Measurements from ENCODE around the gene TMEM203. TPM values are rescaled to one million over a fixed set of nuclear protein-coding genes. Genes with fewer than 3 reads are reported as not detected.
A peak's percentile ranks its signal among the peaks of the same experiment; 100 is the strongest.

TMEM203 gene
- total RNA-seq, 1 experiment from 2014 or later = 50.6 TPM

- no peak for TF ChIP-seq RORB (CRISPR knock-in tag; IDR thresholded peaks at IDR 0.05)
- no peak for TF ChIP-seq TEAD4 (CRISPR knock-in tag; IDR thresholded peaks at IDR 0.05)
These were observed 23.1 kb upstream of the TMEM203 start (continued) for GRCh38 chr9:137228506-137228967.

- TF ChIP-seq MYBL2 (CRISPR knock-in tag; IDR thresholded peaks at IDR 0.05) (no peak), ATF2 (CRISPR knock-in tag; IDR thresholded peaks at IDR 0.05; ENCODE audit: borderline replicate concordance, low read depth) (no peak), NFYB (CRISPR knock-in tag; conservative IDR thresholded peaks at IDR 0.05; ENCODE audit: low read depth) (no peak), ARID4B (CRISPR knock-in tag; IDR thresholded peaks at IDR 0.05; ENCODE audit: borderline replicate concordance) (no peak), CDX4 (CRISPR knock-in tag; IDR thresholded peaks at IDR 0.05; ENCODE audit: borderline replicate concordance) (no peak), GABPB1 (CRISPR knock-in tag; IDR thresholded peaks at IDR 0.05) (no peak), ZNF219 (CRISPR knock-in tag; IDR thresholded peaks at IDR 0.05; ENCODE audit: borderline replicate concordance) (no peak), NR3C1 (CRISPR knock-in tag; conservative IDR thresholded peaks at IDR 0.05; ENCODE audit: low read depth) (no peak), IRF1 (CRISPR knock-in tag; IDR thresholded peaks at IDR 0.05) (no peak), PRDM15 (CRISPR knock-in tag; IDR thresholded peaks at IDR 0.05) (no peak), ESRRA (CRISPR knock-in tag; IDR thresholded peaks at IDR 0.05; ENCODE audit: borderline replicate concordance) (no peak), ZNF317 (CRISPR knock-in tag; IDR thresholded peaks at IDR 0.05; ENCODE audit: borderline replicate concordance, low read depth) (no peak), CREM (CRISPR knock-in tag; IDR thresholded peaks at IDR 0.05) (no peak), NFE2L1 (CRISPR knock-in tag; IDR thresholded peaks at IDR 0.05) (no peak), JAZF1 (CRISPR knock-in tag; IDR thresholded peaks at IDR 0.05) (no peak)
- no peak overlapping the region for H3K27ac Mint-ChIP-seq
- ChIA-PET POLR2A (interaction anchor here (1.0 kb wide), 2 partner anchors 13 to 27 kb away, joined by 3 to 4 read pairs; partner anchors contain the start of genes TPRN and TUBB4B), CTCF (interaction anchor here (0.7 to 8.9 kb wide), 33 partner anchors 8 to 280 kb away, joined by 3 to 143 read pairs (median 6); partner anchors contain the start of genes ANAPC2, EXD3, LRRC26 and MAN1B1)
- peak overlapping the region; percentile 53 for H3K4me3 Mint-ChIP-seq
- H3K36me3 Mint-ChIP-seq = no peaks in the 10 kb centered on the region
- no peaks in the 10 kb centered on the region for H3K9me3 Mint-ChIP-seq
- ATAC-seq = no peak
- peaks cover 3% of the 10 kb centered on the region for H3K4me1 Mint-ChIP-seq
- no peaks in the 10 kb centered on the region for H3K27me3 Mint-ChIP-seq (ENCODE audit: low read depth)
- DNase-seq (ENCODE audit: low spot score) = no peak
These were observed 22.5 kb upstream of the TMEM203 start for GRCh38 chr9:137227853-137228505.

Measured in WTC11 (cell line).